ENCODE results near the gene CLEC16A.

The CLEC16A gene

DNA sequence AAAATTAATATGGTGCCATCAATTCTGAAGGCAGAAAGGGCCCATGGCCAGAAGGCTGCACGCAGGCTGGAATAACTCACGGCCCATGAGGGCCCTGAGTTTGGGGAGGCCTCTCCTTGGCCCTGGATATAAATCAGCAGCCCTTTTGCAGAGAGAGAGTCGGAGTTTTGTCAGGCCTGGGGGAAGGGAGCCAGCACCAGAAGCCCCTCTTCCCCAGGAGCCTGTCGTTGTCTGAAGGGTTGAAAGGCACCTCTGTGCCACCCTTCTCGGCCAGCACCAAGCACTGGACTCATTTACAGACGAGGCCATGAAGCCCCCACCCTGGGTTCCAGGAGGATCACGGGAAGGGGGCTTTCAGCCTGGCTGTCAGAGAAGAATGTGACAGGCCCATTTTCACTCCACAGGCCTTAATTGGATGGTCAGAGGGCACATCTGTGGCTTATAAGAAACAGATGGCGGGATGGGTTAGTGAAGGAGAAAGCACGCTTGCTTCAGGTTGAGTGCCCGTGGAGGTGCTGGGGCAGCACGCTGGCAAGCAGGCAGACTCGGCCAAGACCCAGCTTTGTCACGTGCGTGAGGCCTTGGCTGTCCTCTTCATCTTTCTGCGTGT, 140.6 kb downstream of the CLEC16A start:
- H3K4me3 ChIP-seq (ENCODE audit: low read length), result no peak overlapping the region
- TF ChIP-seq ZNF274 (IDR thresholded peaks at IDR 0.05; ENCODE audit: low read depth, low read length), result no peak

DNA sequence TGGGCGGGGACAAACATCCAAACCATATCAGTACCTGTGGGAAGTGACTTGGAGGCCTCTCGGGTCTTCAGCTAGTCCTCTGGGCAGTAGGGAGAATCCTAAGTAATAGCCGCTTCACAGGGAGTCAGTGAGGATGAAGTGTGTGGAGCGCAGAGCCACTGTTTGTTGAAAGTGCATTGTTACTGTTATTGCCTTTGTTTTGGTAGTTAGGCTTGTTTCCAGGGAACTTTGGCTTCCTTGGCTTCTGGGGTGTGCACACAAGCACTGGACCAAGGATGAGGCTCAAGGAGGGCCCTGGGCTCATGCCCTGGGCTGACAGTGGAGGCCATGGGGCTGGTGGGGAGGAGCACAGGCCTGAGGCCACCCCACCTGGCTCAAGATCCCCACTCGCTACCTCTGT, 141.6 kb downstream of the CLEC16A start:
- no peak for TF ChIP-seq ZNF274 (IDR thresholded peaks at IDR 0.05; ENCODE audit: low read depth, low read length)
- no peak overlapping the region for H3K4me3 ChIP-seq (ENCODE audit: low read length)

DNA sequence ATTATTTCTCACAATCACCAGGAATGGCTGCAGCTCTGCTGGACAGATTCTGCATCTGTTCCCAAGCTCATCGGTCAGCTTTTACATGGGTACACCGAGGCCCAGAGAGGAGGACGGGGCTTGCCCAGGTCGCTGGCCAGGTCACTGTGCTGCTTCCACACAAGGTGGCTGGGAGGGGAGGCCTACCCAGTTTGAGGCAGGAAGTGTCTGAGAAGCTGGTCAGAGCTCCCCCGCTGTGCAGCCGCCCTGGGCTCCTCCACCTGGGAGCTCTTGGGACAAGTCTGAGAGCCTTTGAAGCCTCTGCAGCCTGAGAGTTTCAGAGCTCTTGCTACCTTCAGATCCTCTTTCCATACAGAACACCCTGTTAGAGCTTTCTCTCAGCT, 143.3 kb downstream of the CLEC16A start:
- TF ChIP-seq ZNF274 (IDR thresholded peaks at IDR 0.05; ENCODE audit: low read depth, low read length), result no peak
- no peak overlapping the region for H3K4me3 ChIP-seq (ENCODE audit: low read length)

DNA sequence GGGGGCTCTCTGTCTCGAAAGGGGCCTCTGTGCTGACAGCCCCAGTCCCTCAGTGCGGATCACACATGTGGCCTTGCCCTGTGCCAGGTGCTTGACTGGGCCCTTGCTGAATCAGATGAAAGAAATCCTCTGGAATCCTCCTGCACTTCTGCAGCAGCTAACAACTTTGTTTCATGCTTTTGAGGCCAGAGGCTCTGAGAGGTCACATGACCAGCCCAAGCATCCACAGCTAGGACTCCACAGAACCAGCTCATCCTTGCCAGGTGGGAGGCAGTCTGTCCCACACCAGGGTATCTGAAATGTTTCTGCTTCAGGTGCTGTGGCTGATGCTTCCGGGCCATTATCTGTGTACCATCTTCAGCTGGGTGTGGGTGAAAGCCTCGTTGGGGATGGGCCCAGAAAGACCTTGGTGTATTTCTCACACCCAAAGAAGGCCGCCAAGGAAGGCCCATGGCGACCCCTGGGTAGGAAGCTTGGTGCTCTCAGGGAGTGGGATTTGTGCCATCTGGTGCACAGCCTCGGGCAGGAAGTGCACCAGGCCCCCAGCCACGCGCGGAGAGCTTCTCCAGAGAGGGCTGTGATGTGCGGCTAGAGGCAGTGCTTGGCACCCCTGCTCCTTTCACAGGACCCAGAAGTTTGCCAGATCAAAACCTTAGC, 143.8 kb downstream of the CLEC16A start:
- no peak for TF ChIP-seq ZNF274 (IDR thresholded peaks at IDR 0.05; ENCODE audit: low read depth, low read length)

DNA sequence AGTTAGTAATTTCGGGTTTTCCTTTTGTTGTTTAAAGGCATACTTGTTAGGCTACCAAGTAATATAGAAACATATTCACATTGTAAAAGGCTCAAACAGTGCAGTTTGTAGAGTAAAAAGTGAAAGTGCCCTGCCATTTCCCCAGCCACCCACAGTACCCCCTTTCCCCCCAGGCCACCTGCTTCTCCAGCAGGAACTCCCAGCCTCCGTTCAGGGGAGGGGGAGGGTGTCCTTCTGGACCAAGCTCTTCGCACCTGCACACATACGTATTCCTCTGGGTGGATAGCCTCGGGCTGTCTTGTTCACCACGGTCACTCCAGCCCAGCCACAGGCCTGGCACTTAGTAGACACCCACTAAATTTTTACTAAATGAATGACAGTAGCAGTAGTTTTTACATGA, 144.5 kb downstream of the CLEC16A start:
- no peak overlapping the region for H3K4me3 ChIP-seq (ENCODE audit: low read length)
- no peak for TF ChIP-seq ZNF274 (IDR thresholded peaks at IDR 0.05; ENCODE audit: low read depth, low read length)

More for the DNA sequence above, 143.8 kb downstream of the CLEC16A start:
- no peak overlapping the region for H3K4me3 ChIP-seq (ENCODE audit: low read length)

DNA sequence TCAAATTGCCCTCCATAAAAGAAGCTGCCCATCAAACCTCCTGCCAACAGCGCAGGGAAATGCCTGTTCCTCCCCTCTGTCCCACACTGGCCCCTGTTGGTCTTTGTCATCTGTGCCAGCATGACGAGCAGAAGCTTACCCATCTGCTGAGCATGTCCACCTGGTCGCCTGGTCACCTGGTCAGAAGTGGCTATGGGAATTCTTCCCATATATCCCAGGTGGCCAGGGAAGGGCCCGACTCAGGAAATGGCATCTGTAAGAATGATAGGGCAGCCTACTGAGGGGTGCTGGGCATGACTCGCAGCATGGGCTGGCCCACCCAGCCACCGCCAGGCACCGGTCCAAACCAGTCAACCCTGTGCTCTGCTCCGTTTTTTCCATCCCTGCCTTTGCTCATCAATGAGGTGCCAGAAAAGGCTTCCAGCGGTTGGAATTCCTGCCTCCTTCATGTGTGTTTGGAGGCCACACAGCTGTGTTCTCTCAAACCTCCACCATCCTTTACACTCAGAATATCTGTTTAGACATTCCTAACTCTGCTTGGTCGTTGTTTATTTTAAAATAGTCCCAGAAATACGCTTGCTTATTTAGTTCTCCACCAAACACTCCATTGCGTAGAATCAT, 145.2 kb downstream of the CLEC16A start:
- no peak for TF ChIP-seq ZNF274 (IDR thresholded peaks at IDR 0.05; ENCODE audit: low read depth, low read length)
- no peak overlapping the region for H3K4me3 ChIP-seq (ENCODE audit: low read length)

DNA sequence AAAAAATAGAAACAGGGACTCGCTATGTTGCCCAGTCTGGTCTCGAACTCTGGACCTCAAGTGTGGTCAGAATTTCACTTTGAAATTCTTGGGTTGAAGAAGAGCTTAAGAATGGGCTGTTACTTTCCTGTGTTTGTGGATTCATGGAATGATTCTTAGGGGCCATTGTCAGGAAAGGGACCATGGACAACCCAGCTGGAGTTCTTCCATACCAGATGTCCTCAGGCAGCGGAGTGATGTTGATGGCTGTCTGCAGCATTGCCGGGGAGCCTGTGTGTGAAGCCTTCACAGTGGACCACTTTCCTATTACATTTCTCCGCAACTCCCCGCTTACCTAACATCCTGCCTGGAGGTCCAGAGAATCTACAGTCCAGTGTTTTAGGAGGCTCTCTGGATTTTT, 145.9 kb downstream of the CLEC16A start:
- TF ChIP-seq ZNF274 (IDR thresholded peaks at IDR 0.05; ENCODE audit: low read depth, low read length), result no peak

DNA sequence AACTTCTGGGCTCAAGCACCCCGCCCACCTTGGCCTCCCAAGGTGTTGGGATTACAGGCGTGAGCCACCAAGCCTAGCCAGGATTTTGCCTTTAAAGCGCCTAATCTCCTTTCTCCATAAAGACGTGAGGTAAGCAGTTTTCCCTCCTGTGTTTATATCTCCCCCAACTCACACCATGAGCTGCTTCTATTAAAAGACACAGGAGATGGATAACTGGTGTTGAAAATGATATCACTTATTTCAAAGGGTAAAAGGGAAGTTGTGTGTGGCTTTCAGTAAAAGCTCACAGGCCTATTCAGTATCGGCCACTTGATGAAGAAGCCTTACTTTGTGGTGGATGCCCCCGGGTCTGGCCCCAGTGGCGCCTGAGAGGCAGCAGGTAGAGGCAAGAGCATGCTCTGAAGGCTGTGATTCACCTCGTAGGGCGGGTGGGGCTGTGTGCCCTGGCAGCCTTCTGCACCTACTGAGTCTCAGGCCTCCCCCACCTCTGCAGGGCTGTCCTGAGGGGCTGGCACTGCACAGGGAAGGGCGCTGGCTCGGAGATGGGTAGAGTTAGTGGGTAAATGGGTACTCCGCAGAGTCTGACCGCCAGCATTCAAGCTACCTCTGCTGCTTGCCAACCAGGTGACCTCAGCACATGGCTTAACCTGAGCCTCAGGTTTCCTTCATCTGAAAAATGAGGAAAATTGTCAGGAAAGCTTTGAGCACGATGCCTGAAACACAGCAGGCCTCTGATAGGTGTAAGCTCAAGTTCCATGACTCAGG, 146.8 kb downstream of the CLEC16A start:
- no peak for TF ChIP-seq ZNF274 (IDR thresholded peaks at IDR 0.05; ENCODE audit: low read depth, low read length)
- H3K4me3 ChIP-seq (ENCODE audit: low read length), result no peak overlapping the region

More for the DNA sequence above, 145.9 kb downstream of the CLEC16A start:
- no peak overlapping the region for H3K4me3 ChIP-seq (ENCODE audit: low read length)

DNA sequence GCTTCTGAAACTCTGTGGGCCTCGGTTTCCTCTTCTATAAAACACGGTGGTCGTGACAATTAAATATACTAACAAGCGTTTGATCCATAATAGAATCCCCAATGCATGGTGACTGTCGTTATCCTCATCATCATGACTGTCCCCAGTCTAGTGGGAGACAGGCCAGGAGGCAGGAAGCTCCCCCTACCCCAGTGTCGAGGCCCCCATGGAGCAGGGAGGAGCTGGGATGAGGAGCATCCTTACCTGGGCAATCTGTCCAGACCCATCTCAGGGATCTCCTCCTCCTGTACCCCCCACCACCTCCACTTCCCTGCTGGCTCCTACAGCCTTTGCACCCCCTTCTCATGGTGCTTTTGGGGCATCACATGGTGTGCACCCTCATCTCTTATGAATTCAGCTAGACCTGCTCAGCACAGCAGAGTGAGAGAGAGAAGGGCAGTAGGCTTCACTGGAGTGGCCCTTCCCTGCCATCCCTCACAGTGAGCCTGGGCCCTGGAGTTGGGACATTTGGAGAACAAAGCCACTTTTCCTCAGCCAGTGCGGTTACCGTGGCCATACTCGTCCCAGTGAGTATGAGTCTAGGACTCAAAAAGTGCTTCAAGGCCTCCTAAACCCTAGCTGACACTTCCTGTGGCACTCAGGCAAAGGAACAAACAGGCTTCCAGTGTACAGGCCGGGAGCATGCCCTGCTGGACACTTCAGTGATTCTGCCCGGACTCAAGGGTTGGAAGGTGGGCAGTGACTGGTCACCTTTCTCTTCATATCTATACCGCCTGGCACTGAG, 148.6 kb downstream of the CLEC16A start:
- no peak for TF ChIP-seq ZNF274 (IDR thresholded peaks at IDR 0.05; ENCODE audit: low read depth, low read length)
- no peak overlapping the region for H3K4me3 ChIP-seq (ENCODE audit: low read length)

DNA sequence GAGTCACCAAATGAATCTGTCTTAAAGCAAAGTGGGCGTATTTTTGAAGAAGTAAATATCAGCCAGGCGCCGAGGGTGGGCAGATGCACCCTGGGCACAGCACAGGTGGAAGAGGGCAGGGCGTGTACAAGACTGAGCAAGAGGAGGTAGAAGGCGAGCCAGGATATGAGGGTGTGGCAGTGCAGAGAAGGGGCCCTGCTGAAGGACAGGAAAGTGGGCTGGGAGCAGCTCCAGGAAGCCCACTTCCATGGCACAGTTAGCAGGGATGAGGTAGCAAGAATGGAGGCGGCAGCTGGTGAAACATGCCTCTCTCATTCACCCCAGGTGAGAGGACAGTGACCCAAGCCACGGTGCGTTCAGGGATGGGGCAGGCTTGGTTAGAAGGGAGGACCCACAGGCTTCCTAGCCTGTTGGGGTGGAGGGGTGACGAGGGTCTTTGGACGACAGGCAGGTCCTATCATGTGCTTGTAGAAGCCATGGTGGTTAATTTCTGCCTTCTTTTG, 149.3 kb downstream of the CLEC16A start:
- no peak for TF ChIP-seq ZNF274 (IDR thresholded peaks at IDR 0.05; ENCODE audit: low read depth, low read length)
- H3K4me3 ChIP-seq (ENCODE audit: low read length), result no peak overlapping the region

DNA sequence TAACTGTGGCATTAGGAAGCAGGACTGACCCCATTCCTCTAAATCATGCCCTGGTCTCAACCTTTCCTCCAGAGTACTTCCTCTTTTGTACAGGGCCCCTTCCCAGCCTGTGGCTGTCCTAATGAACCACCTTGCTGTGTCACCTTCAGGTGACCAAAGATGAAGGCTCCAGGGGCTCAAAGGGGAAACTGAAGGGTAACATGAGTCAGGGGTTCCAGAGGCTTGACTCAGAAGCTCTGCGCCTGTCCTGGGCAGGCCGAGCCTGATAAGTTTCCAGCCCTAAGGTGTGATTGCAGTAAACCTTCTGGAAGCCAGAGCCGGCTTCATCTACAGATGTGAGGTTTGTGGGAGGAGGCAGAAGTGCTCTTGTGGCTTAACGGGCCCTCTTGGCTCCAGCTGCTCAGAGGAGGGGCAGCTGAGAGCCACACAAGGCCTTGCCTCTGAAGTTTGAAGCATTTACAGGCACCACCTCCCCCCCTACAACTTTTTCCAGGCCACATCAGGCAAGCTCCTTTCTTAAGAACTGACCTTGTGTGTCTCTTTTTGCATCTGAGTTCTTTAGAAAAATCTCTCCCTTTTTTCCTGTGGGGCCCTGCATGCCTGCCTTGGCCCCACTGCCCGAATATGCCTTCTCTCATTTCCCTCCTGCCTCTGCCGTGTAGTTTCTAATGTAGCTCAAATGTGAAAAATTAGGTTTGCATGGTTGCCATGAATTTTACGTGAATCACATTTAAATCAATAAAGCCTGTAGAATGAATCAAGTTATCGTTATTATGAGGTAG, 149.9 kb downstream of the CLEC16A start:
- no peak overlapping the region; the same call in 1 of the 2 replicates for H3K4me3 ChIP-seq (ENCODE audit: low read length)
- TF ChIP-seq ZNF274 (IDR thresholded peaks at IDR 0.05; ENCODE audit: low read depth, low read length), result no peak

DNA sequence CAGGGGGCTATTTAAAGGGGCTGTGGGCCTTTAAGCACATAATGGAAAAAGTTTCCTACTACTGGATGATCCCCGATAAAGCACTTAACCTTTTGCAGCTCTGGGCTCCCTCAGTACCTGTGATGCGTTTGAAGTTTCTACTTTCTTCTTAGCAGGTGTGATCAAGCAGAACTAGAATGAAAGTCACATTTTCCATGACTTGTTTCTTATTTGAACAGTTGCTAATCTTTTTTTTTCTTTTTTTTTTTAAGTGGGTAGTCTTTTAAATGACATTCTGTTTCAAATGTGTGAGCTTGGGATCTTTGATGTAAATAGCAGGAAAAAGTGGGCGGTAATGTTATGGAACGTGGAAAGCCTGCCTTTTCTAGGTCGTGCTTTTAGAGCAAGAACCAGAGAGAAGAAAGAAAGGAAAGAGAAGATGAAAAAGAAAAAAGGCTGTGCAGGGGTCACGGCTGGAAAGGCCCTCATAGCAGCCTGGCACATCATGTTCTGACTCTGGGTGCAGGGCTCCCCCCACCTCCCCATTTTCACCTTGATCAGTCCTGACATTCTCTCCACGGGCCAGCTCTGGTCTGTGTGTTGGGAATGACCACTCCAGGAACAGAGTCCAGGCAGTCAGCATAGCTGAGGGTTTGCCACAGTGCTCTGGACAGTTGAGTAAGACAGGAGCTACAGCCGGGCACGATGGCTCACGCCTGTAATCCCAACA, 150.6 kb downstream of the CLEC16A start:
- H3K4me3 ChIP-seq (ENCODE audit: low read length), result no peak overlapping the region
- TF ChIP-seq ZNF274 (IDR thresholded peaks at IDR 0.05; ENCODE audit: low read depth, low read length), result no peak

Measured in GM08714 (cell line).